Upper lobe of right lung (tissue), 1 donor: ENCODE data around the gene AGBL1. TPM values are rescaled to one million over a fixed set of nuclear protein-coding genes. Genes with fewer than 3 reads are reported as not detected.

Experiments
- ATAC-seq: fragments of 200-7000 bp; cut with Tn5 transposase; one replicate; pipeline ENCODE4 v1.9.1; 2020; ENCODE audit warnings: mild to moderate bottlenecking, moderate library complexity
- DNase-seq: peaks from one replicate; pipeline ENCODE4 v3.0.0-alpha.2; 2020
- H3K27ac ChIP-seq: fragments of 200-600 bp; one replicate; pipeline ENCODE4 v1.8.0; 2022
- H3K27me3 ChIP-seq: fragments of 200-600 bp; one replicate; pipeline ENCODE4 v1.8.0; 2022; ENCODE audit warnings: mild to moderate bottlenecking
- H3K36me3 ChIP-seq: fragments of 200-600 bp; one replicate; pipeline ENCODE4 v1.8.0; 2022
- H3K4me1 ChIP-seq: fragments of 200-600 bp; one replicate; pipeline ENCODE4 v1.8.0; 2022
- H3K4me3 ChIP-seq: fragments of 200-600 bp; one replicate; pipeline ENCODE4 v1.8.0; 2022; ENCODE audit warnings: mild to moderate bottlenecking
- H3K9me3 ChIP-seq: fragments of 200-600 bp; one replicate; pipeline ENCODE4 v1.8.0; 2022
- intact Hi-C: fragments of 100-400 bp; cut with DNase I; formaldehyde crosslinking; loops from one replicate; pipeline ENCODE4 v1.11.0; 2022
- total RNA-seq: library from RNA; stranded (reverse); fragmentation: NEBNext Ultra II Directional; extraction: Animal tissue kit (Norgen Biotek cat#: 25700); gene quantifications from one replicate; pipeline ENCODE4 v1.2.1, GENCODE V29; 2021
- TF ChIP-seq, protein P1 (sequence below): fragments of 200-600 bp; IDR thresholded peaks from one replicate; pipeline ENCODE4 v1.8.0; 2022; ENCODE audit warnings: antibody characterized with exemption
- donor health status: DM: no; HTN: yes; CAD: no; lungs with severe emphysema.

Gene AGBL1
- total RNA-seq, 1 donor from 2014 or later: 6.5 TPM

DNA sequence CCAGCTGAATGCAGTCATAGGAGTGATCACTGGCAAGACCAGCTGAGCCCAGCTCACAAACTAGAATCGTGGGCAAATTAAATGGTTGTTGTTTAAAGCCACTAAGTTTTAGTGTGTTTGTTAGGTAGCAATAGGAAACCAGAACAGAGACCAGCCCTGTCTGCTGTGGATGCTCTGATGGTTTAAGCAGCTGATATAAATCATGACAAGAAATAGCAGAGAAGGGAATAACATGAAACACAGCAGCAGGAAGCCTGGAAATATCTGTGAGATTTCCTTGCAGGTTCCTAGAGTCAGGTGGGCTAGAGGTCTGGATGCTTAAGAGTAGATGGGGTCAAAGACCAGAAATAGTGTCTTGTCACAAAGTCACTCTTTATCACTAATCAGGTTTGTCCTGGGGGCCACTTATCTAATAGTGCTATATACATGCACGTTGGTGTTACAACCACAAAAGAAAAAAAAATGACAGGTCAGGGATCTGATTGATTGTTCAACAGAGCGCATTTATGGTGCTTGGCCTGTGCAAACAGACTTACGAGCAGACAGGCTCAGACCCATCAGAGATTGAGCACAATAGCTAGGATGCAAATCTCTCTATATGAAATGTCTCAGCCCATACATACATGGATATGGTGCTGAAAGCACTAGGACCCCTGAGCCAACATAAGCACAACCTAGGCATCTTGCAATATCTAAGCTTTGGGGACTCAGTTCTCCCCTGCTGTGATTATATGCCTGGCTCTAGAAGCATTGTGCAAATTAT, 967.7 kb downstream of the AGBL1 start:
- no peaks in the 10 kb centered on the region for H3K36me3 ChIP-seq
- intact Hi-C loops: no loop called here
- H3K27ac ChIP-seq: no peak overlapping the region
- no peak for DNase-seq
- TF ChIP-seq, protein P1, sequence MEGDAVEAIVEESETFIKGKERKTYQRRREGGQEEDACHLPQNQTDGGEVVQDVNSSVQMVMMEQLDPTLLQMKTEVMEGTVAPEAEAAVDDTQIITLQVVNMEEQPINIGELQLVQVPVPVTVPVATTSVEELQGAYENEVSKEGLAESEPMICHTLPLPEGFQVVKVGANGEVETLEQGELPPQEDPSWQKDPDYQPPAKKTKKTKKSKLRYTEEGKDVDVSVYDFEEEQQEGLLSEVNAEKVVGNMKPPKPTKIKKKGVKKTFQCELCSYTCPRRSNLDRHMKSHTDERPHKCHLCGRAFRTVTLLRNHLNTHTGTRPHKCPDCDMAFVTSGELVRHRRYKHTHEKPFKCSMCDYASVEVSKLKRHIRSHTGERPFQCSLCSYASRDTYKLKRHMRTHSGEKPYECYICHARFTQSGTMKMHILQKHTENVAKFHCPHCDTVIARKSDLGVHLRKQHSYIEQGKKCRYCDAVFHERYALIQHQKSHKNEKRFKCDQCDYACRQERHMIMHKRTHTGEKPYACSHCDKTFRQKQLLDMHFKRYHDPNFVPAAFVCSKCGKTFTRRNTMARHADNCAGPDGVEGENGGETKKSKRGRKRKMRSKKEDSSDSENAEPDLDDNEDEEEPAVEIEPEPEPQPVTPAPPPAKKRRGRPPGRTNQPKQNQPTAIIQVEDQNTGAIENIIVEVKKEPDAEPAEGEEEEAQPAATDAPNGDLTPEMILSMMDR: no peak
- H3K9me3 ChIP-seq: no peaks in the 10 kb centered on the region
- no peaks in the 10 kb centered on the region for H3K27me3 ChIP-seq
- no peak overlapping the region for H3K4me3 ChIP-seq
- ATAC-seq: no peak
- H3K4me1 ChIP-seq: no peaks in the 10 kb centered on the region
